Occipital lobe (tissue), 2 donors: Measurements from ENCODE around the gene TEX2. TPM values are rescaled to one million over a fixed set of nuclear protein-coding genes. Genes with fewer than 3 reads are reported as not detected.
"Not testable (repeated sequence)": the region's sequence is repeated elsewhere in the genome, so short reads cannot be mapped to it uniquely, and the experiment has no call there.

ENCODE experiments used
- DNase-seq: peaks from one replicate; lab custom pipeline; 2025; lab: John Stamatoyannopoulos, UW
- total RNA-seq: library from RNA; depleted of rRNA; stranded (reverse); fragments of >200 nt; gene quantifications from one replicate; pipeline ENCODE4 v1.2.3, GENCODE V29; 2014

TEX2 gene
- total RNA-seq, 1 donor from 2014 or later = 28.2 TPM

DNA sequence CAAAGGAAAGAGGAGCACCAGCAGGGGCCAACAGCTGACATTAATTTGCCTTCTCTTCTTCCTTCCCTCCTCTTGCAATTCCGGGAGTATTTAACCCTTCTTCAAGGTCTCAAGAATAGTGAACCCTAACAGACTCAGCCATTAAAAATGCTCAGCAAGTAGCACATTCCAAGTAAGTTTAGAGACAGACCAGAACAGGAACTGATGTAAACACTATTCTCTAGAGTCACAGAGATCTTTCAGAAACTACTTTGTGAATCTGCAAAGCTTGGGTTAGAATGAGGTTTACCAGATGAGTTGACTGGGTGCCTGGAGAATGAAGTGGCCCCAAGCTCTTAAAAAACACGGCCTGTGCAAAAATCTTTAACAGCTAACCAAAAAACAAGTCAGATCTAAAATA is 50.9 kb downstream of the TEX2 start:
- no peak for DNase-seq

DNA sequence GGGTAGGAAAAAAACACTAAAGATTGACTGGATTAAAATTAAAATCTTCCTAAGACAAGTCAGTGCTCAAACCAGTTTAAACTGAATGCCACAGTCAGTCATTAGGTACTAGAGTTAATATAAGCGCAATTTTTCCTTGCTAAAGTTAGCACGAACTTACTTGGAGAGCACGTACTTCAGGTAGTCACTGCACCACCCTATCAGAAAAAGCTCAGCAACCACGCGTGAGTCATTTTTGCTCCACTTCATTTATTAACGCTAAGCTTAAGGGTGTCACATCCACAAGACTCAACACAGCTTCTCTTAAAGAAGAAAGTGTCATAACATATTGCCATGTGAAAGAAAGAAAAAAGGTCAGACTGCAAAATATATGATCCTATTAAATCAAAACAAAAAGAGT is 53.1 kb downstream of the TEX2 start:
- DNase-seq = no peak

DNA sequence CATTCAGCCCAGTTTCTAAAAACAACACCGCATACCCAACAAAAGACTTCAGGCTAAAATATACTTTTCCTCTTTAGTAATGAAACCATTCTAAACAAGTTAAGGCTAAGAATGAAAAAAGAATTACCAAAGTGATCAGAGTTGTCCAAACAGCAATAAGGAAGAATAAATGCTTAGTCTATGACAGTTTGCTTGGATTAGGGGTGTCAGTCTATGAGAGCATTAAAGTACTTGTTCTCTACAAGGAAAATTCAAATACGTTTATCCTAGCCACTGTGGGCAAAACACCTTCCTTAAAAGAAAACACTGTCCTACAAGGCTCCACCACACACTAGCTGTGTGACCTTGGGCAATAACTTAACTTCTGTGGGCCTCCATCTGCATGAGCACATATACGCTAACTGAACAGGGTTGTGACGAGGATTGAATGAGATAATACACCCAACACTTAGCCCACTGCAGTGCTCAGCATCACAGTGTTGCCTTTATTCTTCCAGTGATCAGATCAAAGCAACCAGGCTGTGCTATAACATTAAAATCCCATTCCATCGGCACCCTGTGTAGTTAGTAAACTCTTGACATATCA is 53.6 kb downstream of the TEX2 start:
- no peak for DNase-seq

DNA sequence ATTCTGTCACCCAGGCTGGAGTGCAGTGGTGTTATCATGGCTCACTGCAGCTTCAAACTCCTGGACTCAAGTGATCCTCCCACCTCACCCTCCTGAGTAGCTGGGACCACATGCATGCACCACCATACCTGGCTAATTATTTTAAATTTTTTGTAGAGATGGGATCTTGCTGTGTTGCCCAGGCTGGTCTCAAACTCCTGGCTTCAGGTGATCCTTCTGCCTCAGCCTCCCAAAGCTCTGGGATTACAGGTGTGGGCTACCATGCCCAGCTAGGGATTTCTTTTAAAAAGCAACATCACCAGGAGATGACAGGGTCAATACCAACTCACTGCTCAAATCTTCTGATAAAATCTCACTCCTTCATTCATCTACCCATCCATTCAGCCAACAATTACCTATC is 54.4 kb downstream of the TEX2 start:
- not testable (repeated sequence) for DNase-seq

- DNase-seq = no peak
Observed at GRCh38 chr17:64205804-64206203, 57.3 kb downstream of the TEX2 start.

- no peak for DNase-seq
Observed at GRCh38 chr17:64203630-64204029, 59.4 kb downstream of the TEX2 start.

GRCh38 chr17:64202683-64203344 is 60.2 kb downstream of the TEX2 start:
- DNase-seq = peak; percentile 65

DNA sequence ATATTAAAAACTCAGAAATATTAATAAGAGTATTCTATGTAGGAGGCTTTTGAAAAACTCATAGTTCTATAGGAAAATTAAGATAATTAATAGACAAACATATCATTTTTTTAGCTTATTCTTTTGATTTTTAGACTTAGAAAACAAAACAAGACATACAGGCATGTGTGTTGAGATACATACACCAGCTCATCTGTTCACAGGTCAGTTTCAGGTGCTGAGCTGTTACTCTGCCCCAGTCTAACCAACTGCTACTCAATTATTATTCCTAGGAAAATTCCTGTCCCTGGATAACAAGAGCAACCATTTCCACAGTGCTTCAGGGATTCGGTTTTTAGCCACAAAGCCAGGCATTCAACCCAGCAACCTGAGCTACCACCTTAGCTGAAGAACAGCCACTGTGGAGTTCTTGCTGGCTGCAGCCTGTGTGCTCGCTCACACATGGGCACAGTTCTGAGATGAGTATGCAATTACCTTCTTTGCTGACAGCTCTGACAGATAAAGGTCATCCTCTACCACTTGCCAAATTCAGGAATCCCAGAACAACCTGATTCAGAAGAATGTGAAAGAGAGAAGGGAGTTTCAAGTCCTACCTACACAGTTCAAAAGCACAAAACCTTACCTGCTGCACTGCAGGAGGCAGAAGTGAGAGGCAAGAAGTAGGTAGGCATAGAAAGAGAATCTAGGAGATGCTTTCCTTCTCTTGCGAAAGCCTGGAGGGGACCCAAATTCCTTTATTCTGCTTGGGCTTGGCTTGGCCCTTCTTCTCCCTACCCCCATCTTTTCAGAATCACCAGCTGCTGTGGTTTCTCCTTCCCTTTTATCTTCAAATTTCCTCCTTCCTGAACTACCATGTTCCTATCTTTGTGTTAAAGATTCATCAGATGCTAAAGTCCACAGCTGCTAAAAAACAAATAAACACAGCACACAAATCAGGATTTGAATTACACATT is 62.7 kb downstream of the TEX2 start:
- DNase-seq = no peak

- no peak for DNase-seq
Observed at GRCh38 chr17:64198331-64199090, 64.5 kb downstream of the TEX2 start.

DNA sequence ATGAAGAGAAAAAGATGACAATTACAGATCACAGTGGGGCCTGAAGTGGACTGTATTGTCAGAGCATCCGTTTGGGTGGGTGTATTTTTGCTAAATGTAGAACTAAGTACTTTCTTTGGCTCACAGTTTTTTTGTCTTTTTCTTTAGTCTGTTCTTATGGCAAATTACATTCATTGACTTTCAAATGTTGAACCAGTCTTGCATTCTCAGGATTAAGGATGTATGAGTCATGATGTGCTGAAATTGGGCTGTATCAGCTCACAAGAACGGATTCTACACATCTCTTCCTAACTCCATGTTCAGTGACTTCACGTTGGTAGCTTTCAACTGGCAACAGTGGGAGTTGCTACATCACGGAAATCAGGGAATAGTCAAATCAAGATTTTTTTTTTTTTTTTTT is 66.5 kb downstream of the TEX2 start:
- DNase-seq = no peak

DNA sequence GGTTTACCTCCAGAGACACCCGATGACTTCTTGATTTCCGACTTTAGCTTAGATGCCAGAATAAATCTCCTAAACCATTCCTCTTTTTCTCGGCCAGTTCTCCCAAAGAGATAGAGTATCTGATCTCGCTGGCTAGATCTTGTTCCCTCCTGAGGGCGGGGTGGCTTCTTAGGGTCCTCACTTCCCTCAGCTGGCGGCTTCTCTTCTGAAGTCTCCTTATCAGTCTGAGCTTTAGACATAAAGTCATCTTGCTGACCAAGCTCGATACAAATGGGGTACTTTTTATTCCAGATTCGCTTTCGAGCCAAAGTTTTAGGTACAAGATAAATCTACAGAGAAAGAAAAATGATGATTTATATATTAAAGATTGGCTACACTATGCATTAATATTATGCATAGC is 69.5 kb downstream of the TEX2 start:
- no peak for DNase-seq

- no peak for DNase-seq
Observed at GRCh38 chr17:64192589-64192988, 70.5 kb downstream of the TEX2 start.

- no peak for DNase-seq
Observed at GRCh38 chr17:64190472-64190871, 72.6 kb downstream of the TEX2 start.

DNA sequence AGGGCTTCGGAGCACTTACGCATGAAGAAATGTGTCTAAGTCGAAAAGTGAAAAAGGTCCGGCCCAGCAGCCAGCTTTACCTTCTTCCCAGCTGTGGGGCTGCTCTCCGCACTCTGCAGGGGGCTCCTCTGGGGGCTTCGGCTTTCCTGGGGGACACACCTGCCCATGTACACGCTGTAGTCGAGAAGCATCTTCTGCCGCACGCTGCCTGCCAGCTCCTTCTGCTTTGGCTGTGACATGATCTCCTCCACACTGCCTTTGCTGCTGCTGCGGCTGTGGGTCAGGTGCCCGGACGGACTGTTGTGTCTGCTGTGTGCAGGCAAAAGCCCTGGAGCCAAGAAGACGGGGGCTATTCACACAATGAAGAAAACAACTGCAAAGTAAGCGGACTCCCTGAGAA is 75.0 kb downstream of the TEX2 start:
- no peak for DNase-seq

DNA sequence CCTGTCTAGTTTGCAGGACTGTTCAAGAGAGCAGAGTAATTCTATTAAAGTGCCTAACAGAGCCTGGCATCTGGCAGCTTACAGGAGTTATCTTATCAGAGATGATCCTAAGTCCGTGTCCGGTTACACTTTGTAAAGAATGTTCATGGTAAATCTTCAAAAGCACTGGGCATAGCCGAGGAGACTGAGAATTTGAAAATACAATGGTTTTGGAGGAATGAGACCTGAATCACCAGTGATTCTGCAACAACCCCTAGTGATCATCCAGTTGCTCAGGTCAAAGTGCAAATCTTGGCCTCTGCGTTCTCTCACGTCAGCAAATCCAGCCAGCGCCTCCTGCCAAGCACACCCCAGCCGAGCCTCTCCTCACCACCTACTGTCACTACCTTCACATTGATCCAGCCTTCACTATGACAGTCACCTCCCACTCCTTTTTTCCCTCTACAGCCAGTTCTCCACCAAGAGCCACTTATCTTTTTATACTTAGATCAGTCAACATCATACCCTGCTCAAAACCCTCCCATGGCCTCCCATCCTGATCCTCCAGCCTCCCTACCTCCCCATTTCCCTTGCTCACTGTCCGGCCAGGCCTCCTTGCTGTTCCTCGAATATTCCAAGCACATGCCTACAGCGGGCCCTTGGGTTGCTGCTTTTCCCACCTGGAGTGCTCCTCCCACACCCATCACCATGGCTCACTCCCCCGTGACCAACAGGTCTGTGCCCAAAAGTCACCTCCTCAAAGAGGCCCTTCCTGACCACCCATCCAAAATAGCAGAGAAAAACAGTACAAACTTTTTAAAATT is 75.8 kb downstream of the TEX2 start:
- no peak for DNase-seq

DNA sequence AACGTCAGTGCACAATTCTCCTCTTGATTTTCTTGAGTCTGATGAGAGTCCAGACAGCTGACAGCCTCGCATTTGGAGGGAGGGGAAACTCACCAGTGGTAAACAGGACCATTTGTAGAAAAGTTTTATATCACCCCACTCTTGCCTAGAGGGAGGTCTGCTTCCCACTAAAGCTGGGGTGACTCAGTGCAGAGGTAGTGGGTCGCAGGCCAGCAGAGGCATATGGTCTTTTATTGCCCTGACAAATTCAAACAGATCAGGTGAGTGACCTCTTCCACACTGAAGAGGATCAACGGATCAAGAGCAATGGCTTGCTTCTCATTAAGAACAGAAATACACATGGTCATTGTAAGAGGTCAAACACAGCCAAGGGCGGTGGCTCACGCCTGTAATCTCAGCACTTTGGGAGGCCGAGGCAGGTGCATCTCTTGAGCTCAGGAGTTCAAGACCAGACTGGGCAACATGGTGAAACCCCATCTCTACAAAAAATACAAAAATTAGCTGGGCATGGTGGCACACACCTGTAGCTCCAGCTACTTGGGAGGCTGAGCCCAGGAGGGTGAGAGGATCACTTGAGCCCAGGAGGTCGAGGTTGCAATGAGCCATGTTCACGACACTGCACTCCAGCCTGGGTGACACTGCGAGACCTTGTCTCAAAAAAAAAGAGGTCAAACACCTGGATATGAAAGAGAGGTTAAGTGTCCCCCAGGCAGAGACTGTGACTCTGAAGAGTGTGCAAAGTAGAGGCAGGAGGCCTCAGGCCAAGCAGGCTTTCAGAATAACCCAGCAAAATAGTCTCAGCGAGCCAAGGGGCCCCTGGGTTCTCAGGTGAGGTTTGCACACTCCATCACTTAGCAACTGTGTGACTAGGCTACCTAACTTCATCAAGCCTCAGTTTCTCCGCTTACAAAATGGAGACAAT is 76.6 kb downstream of the TEX2 start:
- DNase-seq = no peak

- DNase-seq = not testable (repeated sequence)
Observed at GRCh38 chr17:64185557-64185956, 77.5 kb downstream of the TEX2 start.

GRCh38 chr17:64185101-64185500 is 78.0 kb downstream of the TEX2 start:
- no peak for DNase-seq

DNA sequence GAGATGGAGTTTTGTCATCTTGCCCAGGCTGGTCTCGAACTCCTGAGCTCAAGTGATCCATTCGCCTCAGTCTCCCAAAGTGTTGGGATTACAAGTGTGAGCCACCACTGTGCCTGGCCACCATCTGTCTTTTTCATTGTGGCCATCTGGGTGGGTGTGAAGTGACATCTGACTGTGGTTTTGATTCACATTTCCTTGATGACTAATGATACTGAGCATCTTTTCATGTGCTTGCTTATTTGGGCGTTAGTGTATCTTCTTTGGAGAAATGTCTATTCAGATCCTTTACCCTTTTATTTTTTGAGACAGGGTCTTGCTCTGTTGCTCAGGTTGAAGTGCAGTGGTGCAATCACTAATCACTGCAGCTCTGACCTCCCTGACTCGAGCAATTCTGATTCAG is 79.2 kb downstream of the TEX2 start:
- DNase-seq = no peak
